ENCODE data around the gene GRID1. TPM values are rescaled to one million over a fixed set of nuclear protein-coding genes. Genes with fewer than 3 reads are reported as not detected.

Gene GRID1
- total RNA-seq, 1 donor from 2014 or later = not detected

- POLR2A ChIA-PET = no interaction called here
- Mint-ChIP-seq H3K27me3 (peaks cover 55% of the 10 kb centered on the region), H3K9me3 (no peaks in the 10 kb centered on the region), H3K4me1 (peaks cover 2% of the 10 kb centered on the region), H3K27ac (no peak overlapping the region), H3K4me3 (no peak overlapping the region), H3K36me3 (ENCODE audit: low read depth) (no peaks in the 10 kb centered on the region)
- intact Hi-C loops (cut with micrococcal nuclease) = no loop called here
- TF ChIP-seq CTCF (IDR thresholded peaks at IDR 0.05) = no peak
- ATAC-seq (ENCODE audit: low read depth) (no peak), DNase-seq (no peak)
- CTCF ChIA-PET = no interaction called here
Observed at GRCh38 chr10:86371116-86371515, 4.5 kb upstream of the GRID1 start.

GRCh38 chr10:86370006-86370585 is 3.5 kb upstream of the GRID1 start:
- intact Hi-C loops (cut with micrococcal nuclease) = no loop called here
- peaks cover 59% of the 10 kb centered on the region for H3K27me3 Mint-ChIP-seq
- no peak overlapping the region for H3K27ac Mint-ChIP-seq
- no peaks in the 10 kb centered on the region for H3K36me3 Mint-ChIP-seq (ENCODE audit: low read depth)
- H3K9me3 Mint-ChIP-seq = no peaks in the 10 kb centered on the region
- peaks cover 7% of the 10 kb centered on the region for H3K4me1 Mint-ChIP-seq
- CTCF ChIA-PET = no interaction called here
- no peak for TF ChIP-seq CTCF (IDR thresholded peaks at IDR 0.05)
- no peak for DNase-seq
- POLR2A ChIA-PET = no interaction called here
- H3K4me3 Mint-ChIP-seq = no peak overlapping the region
- ATAC-seq (ENCODE audit: low read depth) = no peak

GRCh38 chr10:86368987-86369386 is 2.4 kb upstream of the GRID1 start:
- no peak for TF ChIP-seq CTCF (IDR thresholded peaks at IDR 0.05)
- intact Hi-C loops (cut with micrococcal nuclease) = no loop called here
- H3K27me3 Mint-ChIP-seq = peaks cover 63% of the 10 kb centered on the region
- H3K27ac Mint-ChIP-seq = no peak overlapping the region
- H3K36me3 Mint-ChIP-seq (ENCODE audit: low read depth) = no peaks in the 10 kb centered on the region
- H3K4me3 Mint-ChIP-seq = no peak overlapping the region
- no peaks in the 10 kb centered on the region for H3K9me3 Mint-ChIP-seq
- ATAC-seq (ENCODE audit: low read depth) (no peak), DNase-seq (no peak)
- peaks cover 15% of the 10 kb centered on the region for H3K4me1 Mint-ChIP-seq
- CTCF ChIA-PET = no interaction called here
- POLR2A ChIA-PET = no interaction called here

- H3K27ac Mint-ChIP-seq = no peak overlapping the region
- H3K27me3 Mint-ChIP-seq = peaks cover 58% of the 10 kb centered on the region
- CTCF ChIA-PET = no interaction called here
- peak overlapping the region; percentile 47 for H3K4me3 Mint-ChIP-seq
- ATAC-seq (ENCODE audit: low read depth) (no peak), DNase-seq (no peak)
- TF ChIP-seq CTCF (IDR thresholded peaks at IDR 0.05) = no peak
- intact Hi-C loops (cut with micrococcal nuclease) = no loop called here
- no peaks in the 10 kb centered on the region for H3K36me3 Mint-ChIP-seq (ENCODE audit: low read depth)
- H3K9me3 Mint-ChIP-seq = no peaks in the 10 kb centered on the region
- POLR2A ChIA-PET = no interaction called here
- peaks cover 20% of the 10 kb centered on the region for H3K4me1 Mint-ChIP-seq
Observed at GRCh38 chr10:86368046-86368445, 1.5 kb upstream of the GRID1 start.

DNA sequence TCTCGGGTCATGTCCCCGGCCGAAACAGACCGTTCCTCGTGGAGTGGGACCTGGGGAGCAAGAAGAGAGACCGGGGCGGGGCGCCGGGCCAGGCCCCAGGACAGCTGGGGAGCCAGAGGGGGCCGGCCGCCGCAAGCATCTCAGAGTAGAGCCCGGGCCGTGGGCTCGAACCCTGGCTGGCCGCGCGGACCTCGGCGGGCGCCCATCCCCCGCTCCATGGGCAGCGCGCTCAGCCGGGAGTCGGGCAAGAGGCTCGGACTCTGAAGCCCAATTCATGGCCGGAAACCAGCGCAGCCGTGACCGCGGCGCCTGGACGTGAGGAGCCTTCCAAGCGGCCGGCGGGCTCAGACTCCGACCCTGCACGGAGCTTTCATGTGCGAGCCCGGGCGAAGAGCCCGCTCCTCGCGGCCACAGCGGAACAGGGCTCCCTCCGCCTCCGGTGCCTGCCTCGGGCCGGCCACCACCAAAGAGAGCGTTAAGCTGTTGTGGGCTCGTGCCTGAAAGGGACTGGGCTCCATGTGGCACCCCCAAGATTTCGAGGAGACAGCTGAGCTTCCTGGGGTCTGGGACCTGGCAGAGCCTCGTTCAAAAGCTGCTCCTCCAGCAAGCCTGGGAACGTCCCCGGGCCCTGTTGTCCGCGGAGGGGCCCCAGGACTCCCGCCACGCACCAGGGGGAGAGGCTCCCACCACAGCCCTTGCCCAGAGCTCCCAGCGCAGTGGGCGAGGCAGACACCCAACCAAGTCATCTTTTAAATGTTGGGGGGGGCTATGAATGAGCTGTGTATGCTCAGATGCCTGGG is 757 bp upstream of the GRID1 start:
- peak overlapping the region; percentile 11 for H3K4me3 Mint-ChIP-seq
- no peak for ATAC-seq (ENCODE audit: low read depth)
- no peak for DNase-seq
- no peak for TF ChIP-seq CTCF (IDR thresholded peaks at IDR 0.05)
- H3K36me3 Mint-ChIP-seq (ENCODE audit: low read depth) = no peaks in the 10 kb centered on the region
- H3K27me3 Mint-ChIP-seq = peaks cover 61% of the 10 kb centered on the region
- no peaks in the 10 kb centered on the region for H3K9me3 Mint-ChIP-seq
- intact Hi-C loops (cut with micrococcal nuclease) = no loop called here
- no peak overlapping the region for H3K27ac Mint-ChIP-seq
- peaks cover 22% of the 10 kb centered on the region for H3K4me1 Mint-ChIP-seq
- CTCF ChIA-PET = interaction anchor here (1.1 kb wide), 1 partner anchor 10 kb away, joined by 3 read pairs; no protein-coding TSS in a partner anchor
- POLR2A ChIA-PET = interaction anchor here (0.6 kb wide), 1 partner anchor 1229 kb away, joined by 3 read pairs; no protein-coding TSS in a partner anchor

Measured in activated B cell treated with CpG ODN at 0.5 μM for 24 hours (primary cell).